Measurements from ENCODE around the gene TBC1D24. TPM values are rescaled to one million over a fixed set of nuclear protein-coding genes. Genes with fewer than 3 reads are reported as not detected.
A peak's percentile ranks its signal among the peaks of the same experiment; 100 is the strongest.

TBC1D24 gene
- total and polyA plus RNA-seq, 9 of the 15 experiments (the other 6 are each of a cell fraction or from before 2014, with no cell fraction given) = 1.7 to 22.6 (median 7.2) TPM

GRCh38 chr16:2429034-2429770, 45.7 kb upstream of the TBC1D24 start, which contains the start of gene CCNF (continued):
- TF ChIP-seq FOS (IDR thresholded peaks at IDR 0.05; ENCODE audit: extremely low read depth, insufficient read length) = peak; percentile 89
- TF ChIP-seq MXD1 (CRISPR knock-in tag; IDR thresholded peaks at IDR 0.05; ENCODE audit: borderline replicate concordance, poor library complexity, severe bottlenecking) = peak; percentile 10
- no peak for TF ChIP-seq THAP7 (CRISPR knock-in tag; IDR thresholded peaks at IDR 0.05)
- 0 out of 2 replicates have a peak, but pooled peaks have one; percentile 72 for TF ChIP-seq KAT7 (CRISPR knock-in tag; IDR thresholded peaks at IDR 0.05; ENCODE audit: borderline replicate concordance)
- 0 out of 2 replicates have a peak, but pooled peaks have one; percentile 46 for TF ChIP-seq ZNF57 (CRISPR knock-in tag; IDR thresholded peaks at IDR 0.05)
- no peak for TF ChIP-seq ETV5 (CRISPR knock-in tag; IDR thresholded peaks at IDR 0.05; ENCODE audit: low read depth)
- 0 out of 2 replicates have a peak, but pooled peaks have one; percentile 52 for TF ChIP-seq E2F3 (CRISPR knock-in tag; IDR thresholded peaks at IDR 0.05)
- TF ChIP-seq MYBL2 (IDR thresholded peaks at IDR 0.05; ENCODE audit: low read depth) = peak; percentile 93
- TF ChIP-seq MYBL2 (CRISPR knock-in tag; IDR thresholded peaks at IDR 0.05; ENCODE audit: borderline replicate concordance) = peak; percentile 77; the same call in 1 of the 2 replicates
- no peak for TF ChIP-seq ESRRB (CRISPR knock-in tag; IDR thresholded peaks at IDR 0.05; ENCODE audit: borderline replicate concordance)
- no peak for TF ChIP-seq HDAC2 (IDR thresholded peaks at IDR 0.05)
- peak; percentile 86 for TF ChIP-seq CTBP1 (IDR thresholded peaks at IDR 0.05; ENCODE audit: borderline replicate concordance)
- peak; percentile 64; the same call in 1 of the 2 replicates for TF ChIP-seq GATAD2B (IDR thresholded peaks at IDR 0.05; ENCODE audit: borderline replicate concordance)
- peak in 1 of 2 experiments; percentile 79 for TF ChIP-seq MNT (conservative IDR thresholded peaks at IDR 0.05)
- TF ChIP-seq MAX (CRISPR knock-in tag; IDR thresholded peaks at IDR 0.05) = peak; percentile 86; the same call in 1 of the 2 replicates
- no peak for TF ChIP-seq MCM5 (IDR thresholded peaks at IDR 0.05; ENCODE audit: low read depth)
- peak in 1 of 2 experiments; percentile 49; a peak in 1 of 4 replicates for TF ChIP-seq TEAD1 (CRISPR knock-in tag; IDR thresholded peaks at IDR 0.05)
- no peak for TF ChIP-seq HNRNPH1 (optimal IDR thresholded peaks at IDR 0.05; ENCODE audit: low read depth, low read length)
- no peak for TF ChIP-seq ZNF263 (CRISPR knock-in tag; IDR thresholded peaks at IDR 0.05; ENCODE audit: borderline replicate concordance)
- TF ChIP-seq HDAC6 (IDR thresholded peaks at IDR 0.05; ENCODE audit: low read depth, low read length) = no peak
- peak; percentile 67; the same call in 1 of the 2 replicates for TF ChIP-seq PHF8 (IDR thresholded peaks at IDR 0.05; ENCODE audit: borderline replicate concordance, low read length)
- peak; percentile 6 for TF ChIP-seq POLR2B (IDR thresholded peaks at IDR 0.05; ENCODE audit: low read depth, partially characterized antibody)
- peak; percentile 91 for TF ChIP-seq RBFOX2 (IDR thresholded peaks at IDR 0.05; ENCODE audit: low read depth, low read length)
- TF ChIP-seq SP1 (CRISPR knock-in tag; IDR thresholded peaks at IDR 0.05) = peak; percentile 83
- no peak for TF ChIP-seq EP300 (IDR thresholded peaks at IDR 0.05; ENCODE audit: low read length)
